NCI-H510A (cell line): ENCODE measurements around the gene SYT17.

ENCODE experiments used
- DNase-seq: peaks from one replicate; lab custom pipeline; 2025; lab: John Stamatoyannopoulos, UW

The SYT17 gene

DNA sequence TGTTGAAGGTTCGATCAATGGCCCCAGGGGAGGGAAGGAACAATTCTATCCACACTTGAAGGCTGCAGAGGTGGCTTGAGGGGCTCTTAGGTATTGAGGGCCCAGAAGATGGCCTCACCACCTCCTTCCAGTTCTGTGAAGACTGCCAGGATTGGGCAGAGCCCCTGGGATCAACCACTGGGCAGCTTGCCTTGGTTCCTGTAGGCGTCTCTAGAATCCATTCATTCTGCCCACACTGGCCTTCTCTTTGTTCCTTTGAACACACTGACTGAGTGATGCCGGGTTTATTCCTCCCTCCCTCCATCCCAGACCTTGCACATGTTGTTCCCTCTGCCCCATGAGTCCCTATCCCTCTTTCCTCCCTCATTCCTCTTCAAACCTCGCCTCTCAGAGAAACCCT lies 50.5 kb downstream of the SYT17 start:
- no peak for DNase-seq

DNA sequence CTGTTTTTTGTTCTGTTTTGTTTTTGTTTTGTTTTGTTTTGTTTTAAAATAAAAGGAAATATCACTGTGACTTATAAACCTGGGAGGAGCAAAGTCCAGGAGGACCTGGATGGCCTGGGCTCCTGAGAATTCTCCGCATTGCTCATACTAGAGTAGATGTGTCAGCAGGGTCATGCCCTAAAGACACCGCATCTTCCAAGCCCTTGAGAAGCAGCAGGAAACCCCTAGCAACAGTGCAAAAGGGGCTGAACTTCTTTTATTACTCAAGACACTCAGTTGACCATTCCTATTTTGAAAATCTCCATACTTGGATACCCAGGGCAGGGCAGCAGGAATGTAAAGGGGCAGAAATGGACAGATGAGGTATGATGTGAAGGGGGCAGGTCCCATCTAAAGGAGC lies 51.8 kb downstream of the SYT17 start:
- no peak for DNase-seq

DNA sequence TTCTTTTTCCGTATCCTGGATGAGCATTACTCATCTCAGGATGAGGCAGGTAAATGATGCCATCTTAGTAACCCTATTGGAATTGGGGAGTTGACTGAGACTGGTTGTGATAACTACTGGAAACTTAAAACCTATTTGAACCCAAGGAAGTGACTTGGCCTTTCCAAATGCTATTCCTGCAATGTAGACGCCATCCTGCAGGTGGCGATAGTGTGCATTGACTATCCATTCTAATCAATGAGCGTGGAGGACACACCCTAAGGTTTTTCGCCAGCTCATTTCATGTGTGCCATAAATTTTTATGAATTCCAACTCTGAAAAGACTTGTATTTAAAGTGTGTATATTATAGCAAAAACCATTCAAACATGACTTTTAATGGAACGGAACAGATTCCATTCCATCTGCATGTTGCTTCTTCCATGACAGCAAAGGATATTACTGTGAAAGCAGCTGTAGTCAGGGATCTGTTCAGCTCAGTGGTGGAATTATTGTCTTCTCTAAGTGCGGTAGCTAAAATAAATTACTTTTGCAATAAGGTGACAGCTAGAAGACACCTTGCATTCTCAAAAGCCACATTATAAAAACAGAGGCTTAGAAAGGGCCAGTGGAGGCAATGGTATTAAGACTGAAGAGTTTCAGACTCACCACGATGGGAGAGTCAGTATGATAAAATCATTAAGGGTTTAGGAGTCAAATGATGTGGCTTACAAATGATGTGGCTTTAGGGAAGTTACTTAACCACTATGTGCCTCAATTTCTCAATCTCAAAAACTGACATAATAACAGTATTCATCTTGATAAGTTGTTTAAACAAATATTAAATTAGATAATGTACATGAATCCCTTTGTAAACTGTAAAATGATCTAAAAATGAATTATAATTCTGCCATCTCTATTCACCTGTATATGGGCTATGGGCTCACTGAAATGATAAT lies 55.5 kb downstream of the SYT17 start:
- no peak for DNase-seq

DNA sequence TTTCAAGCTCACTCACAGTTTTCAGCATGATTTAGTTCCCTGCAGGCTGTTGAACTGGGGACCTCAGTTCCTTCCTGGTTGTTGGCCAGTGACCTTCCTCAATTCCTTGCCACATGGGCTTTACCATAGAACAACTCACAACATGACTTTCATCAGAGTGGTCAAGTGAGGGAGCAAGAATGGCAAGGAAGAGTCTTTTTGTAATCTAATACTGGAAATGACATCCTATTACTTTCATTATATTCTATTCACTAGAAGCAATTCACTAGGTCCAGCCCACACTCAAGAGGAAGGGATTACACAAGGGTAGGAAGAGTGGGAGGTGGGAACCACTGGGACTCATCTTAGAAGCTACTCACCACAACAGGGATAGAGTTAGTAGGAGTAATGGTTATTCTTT lies 57.6 kb downstream of the SYT17 start:
- no peak for DNase-seq

DNA sequence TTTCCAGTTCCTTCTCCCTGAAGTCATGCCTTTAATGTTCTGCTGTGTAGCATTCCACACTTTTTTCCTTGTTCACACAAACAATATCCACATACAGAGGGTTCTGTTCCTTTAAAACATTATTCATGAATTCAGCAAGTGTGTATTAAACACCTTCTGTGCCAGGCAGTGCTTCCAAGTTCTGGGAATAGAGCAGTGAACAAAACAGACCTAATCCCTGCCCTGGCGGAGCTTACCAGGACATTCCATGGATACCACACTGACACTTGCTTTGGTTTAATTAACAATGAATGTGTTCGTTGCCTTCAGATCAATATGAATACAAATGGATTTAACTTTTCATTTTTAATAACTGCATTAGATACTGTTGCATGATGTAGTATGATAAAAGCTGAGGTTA lies 59.6 kb downstream of the SYT17 start:
- DNase-seq: no peak

DNA sequence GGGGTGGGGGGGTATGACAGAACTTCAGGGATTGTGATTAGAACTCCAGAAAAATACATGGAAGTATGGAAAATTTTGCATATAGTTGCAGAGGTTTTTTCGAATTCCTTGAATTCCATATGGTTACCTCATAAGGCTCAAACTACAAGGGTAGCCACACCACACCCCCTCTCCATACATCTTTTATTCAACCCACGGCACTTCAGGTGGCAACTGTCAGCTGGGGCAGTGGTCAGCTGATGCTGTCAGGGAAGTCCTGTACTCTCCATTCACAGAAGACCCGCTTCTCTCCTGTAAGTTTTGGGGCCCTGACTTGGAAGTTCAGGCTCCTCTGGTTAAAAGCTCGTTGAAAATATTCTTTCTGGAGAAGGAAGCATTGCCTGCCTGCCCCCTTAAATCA lies 60.0 kb downstream of the SYT17 start:
- DNase-seq: no peak

DNA sequence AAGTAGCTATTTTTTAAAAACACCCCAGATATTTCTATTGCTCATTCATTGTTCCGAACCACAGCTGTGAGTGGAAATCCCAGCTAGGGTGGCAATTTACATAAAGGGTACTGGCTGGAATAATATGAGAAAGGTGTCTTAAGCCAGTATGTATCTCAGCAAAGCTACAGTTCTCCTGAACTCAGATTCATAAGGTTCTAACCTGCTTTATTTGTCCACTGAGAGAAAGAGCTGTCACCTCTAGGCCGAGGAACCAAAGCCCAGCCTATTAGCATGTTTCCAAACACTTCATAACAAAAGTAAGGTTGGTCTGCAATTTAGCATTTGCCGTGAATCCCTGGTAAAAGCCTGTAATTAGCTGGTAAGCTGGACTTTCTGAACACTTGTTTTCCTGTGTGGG lies 60.5 kb downstream of the SYT17 start:
- DNase-seq: no peak

DNA sequence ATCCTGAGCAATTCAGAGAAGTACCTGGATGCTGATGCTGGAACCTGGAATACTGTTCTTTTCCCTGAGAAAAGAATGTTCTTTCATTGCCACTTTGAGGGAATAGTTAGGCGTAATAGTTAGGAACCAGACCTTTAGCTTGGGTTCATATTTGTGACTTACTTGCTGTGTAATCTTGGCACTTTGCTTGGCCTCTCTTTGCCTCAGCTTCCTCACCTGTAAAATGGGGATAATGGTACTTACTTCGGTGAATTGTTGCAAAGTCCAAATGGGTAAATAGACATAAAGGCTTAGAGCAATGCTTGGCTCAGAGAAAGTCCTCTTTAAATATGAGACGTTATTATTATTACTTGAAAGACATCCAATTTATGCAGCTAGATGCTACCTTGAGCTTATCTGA lies 62.5 kb downstream of the SYT17 start:
- no peak for DNase-seq

DNA sequence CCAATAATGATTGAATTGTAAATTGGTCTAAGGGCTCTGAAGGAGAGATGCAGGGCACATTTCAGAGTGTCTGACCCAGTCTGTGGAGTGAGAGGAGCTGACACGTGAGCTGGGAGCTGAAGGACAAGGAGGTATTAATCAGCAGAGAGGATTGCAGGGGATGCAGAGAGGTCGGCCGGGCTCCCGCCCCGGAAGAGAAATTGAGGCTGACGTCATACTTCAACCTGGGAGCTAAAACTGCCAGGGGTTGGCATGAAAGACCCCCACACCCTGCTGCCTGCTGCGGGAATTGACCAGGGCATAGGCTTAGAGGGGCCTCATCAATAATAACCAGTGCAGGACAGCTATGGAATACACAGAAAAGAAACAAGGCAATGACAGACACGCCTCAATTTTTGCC lies 63.8 kb downstream of the SYT17 start:
- DNase-seq: no peak

DNA sequence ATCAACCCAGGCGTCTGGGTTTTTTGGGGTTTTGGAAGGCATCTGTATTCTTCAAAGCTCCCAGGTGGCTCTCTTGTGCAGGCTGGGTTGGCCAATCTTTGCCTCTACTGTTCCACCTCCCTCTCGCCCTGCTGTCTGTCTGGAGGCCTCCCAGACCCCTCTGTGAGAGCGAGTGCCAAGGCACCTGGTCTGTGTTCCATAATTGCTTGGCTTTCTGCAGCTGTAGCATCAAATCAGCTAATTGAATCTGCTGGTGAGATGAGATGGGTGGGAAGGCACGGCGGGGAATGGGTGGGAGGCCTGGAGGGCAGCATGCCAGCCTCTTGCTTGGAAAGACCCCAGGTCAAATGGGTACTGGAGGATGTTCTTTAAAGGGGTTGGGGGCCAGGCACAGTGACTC lies 64.9 kb downstream of the SYT17 start:
- no peak for DNase-seq

DNA sequence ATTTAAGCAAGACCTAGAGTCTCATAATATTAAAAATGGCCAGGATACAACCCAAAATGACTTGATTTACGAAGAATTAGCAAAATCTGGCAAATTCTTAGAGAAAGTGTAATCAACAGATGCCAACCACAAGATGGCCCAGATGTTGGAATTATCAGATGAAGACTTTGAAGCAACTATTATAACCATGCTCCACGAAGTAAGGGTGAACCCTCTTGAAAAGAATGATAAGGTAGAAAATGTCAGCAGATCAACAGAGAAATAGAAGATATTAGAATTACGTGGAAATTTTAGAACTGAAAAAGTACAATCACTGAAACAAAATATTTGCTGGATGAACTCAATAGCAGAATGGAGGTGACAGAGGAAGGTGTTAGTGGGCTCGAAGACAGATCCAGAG lies 67.4 kb downstream of the SYT17 start:
- DNase-seq: no peak

DNA sequence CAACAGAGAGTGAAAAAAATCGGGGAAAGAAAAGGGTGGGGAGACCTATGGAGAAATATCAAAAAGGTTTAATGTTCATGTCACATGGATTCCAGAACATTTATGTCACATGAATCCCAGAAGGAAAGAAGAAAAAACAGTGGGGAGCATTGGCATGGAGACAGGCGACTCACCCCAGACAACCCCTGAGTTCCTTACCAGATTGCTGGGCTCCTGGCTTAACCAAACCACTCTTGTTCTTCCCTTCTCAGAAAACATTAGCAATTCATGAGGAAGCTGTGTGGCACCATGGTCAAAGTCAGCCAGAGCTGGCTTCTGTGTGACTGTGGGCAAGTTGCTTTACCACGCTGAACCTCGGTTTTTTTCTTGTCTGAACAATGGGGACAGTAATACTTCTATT lies 67.8 kb downstream of the SYT17 start:
- no peak for DNase-seq

DNA sequence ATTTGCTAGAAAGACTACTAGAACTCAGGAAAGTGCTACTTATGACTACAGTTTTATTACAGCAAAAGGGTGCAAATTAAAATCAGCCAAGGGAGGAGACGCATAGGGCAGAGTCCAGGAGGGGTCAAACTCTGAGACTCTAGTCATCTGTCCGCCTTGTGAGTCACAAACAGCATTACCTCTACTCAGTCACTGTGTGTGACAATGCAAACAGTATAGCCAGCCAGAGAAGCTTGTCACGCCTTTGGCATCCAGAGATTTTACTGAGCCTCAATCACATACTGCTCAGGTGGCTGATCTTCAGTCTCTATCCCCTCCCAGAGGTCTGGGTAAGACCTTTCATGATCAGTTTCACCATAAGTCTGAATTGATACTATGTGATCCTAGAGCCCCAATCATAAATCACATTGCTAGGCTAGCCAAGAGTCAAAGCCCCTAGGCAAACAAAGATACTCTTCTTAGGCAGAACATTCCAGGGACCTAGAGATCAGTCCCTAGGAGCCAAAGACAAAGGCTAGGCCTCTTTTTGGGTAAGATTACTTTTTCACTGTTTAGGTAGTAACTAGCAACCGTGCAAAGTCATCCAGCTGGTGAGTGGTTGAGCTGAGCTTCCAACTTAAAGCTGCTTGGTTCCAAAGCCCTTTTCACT lies 68.6 kb downstream of the SYT17 start:
- no peak for DNase-seq

DNA sequence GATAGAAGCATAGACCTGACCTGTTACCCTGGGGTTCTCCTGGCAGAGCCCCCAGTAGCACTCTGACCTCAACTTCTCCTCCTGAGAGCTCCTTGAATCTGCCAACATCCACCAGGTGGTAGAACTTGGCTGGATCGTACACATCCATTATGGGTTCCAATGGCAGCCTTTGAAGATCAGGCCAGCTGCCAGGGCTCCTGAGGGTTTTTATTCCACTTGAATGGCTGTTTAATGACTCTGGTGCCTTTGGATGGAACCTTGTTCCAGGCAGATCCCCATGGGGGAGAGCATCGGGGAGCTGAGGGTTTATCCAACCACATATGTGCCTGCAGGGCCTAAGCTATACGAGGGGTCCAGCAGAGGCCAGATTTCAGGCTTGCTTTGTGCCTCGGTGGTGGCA lies 70.4 kb downstream of the SYT17 start:
- peak; percentile 88 for DNase-seq

DNA sequence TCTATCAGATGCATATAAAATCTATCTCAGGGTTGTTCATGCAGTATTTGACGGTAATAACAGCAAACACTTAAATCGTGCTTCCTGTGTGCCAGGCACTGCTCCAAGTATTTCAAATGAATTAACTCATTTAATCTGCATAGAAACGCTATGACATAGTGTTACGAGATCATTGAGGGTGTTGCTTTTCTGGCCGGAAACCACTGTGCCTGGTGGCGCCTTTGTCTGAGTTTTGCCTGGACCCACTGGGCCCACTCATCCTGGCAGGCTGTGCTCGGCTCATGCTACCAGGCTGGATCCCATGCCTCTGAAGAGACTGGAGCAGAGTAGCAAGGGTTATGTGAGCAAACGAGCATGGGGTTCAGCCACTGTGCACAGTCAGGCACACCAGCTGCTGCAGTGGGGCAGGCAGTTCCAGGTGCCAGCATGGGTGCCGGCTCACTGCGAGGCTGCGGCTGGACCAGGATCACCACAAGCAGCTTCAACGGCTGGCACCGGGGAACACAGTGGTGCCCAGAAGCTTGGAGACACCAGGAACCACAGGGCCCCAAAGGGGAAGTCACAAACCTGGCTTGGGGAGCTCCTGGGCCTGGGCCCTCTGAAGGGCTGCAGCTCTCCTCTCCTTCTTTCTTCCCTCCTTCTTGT lies 71.6 kb downstream of the SYT17 start:
- DNase-seq: no peak

DNA sequence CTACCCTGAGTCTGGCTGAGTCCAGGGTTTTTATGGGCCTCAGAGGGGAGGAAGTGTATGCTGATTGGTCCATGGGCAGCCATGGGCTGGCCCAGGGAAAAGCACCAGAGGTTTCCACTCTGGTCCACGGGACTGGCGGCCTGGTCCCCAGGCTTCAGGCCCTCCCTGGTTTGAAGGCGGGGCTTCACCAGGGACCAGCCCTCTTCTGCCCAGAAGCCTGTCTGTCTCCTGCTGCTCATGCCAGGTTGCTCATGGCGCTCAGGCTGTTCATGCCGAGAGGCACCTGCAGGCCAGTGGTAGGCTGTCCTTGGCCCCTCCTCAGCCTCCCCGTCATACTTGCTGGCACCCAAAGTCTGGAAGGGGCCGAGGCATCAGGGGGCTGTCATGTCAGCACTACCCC lies 72.5 kb downstream of the SYT17 start:
- DNase-seq: no peak

DNA sequence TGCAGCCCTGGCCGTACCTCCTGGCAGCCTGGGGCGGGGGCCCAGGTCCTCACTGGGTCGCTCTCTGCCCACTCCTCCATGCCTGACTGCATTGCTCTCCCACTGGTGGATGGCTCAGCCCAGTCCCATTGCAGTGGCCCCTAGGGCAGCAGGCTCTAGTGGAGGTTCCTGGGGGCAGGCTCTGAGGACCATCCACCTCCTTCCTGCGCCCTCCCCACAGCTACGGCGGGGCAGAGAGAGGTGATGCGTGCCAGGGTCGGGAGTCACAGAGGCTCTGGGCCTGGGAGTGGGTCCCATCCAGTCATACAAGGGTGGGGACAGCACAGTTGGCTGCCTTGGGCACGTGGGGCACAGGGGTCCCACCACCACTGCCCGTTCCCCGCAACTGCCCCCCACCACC lies 73.5 kb downstream of the SYT17 start:
- no peak for DNase-seq

DNA sequence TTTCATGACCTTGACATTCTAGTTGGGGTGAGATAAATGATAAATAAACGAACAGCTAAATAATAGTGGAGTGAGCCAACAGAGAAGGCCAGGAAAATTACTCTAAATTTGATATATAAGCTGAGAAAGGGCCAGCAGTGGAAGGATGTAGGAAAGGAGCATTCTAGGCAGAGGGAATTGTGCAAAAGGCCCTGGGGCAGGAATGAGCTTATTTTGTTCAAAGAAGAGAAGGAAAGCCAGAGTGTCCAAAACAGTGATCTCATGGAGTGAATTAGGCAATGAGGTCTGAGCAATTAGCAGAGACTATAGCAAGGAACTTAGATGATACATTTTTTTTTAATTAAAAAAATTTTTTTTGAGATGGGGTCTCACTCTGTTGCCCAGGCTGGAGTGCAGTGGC lies 74.1 kb downstream of the SYT17 start:
- no peak for DNase-seq

DNA sequence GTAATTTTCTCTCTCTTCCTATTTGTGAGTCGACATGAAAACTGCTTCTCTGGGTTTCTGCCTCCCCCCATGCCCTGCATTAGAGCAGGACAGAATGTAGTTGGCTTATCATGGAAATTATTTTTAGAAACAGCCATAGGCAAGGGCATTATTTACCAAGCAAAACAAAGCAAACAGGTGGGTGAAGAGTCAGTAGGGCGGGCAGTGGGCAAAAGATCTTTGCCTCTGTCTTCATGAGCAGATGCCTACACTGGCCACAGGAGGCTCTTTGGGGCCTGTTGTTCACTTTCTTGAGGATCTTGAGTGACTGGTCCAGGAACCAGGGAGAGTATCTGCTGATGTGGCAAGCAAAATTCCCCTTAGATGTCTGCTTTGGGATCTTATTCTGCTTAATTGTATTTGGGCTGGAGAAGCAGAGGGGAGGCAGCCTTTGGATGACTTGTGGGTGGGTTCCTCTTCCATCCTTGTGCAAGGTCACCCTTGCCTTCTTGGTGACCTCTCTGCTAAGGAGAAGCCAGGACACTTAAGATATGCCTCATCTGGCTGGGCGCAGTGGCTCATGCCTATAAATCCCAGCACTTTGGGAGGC lies 75.0 kb downstream of the SYT17 start:
- DNase-seq: peak; percentile 48

DNA sequence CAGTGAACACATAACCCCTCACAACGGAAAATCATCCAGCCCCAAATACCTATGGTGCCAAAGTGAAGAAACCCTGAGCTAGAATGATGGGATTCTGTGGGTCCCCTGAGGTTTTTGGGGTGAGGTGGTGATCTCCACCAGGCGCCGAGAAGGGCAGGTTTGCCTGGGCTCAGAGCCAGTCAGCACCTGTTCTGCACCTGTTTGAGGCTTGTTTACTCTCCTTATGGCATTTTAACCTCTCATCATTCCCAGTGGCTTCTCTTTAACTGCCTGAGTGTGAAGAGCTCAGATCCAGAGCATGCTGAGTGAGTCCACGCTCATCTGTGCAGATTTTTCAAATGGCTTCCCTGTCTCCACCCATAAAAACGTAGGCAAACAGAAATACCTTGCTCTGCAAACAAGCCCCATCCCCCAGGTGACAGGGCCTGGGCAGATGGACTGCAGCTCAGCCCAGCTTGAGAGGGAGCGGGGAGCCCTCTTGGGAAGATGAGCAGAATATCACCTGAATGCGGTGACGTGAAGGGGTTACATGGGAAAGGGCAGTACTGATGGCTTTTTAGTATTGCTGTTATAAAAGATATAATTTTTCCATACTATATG lies 77.4 kb downstream of the SYT17 start:
- peak; percentile 100 for DNase-seq

DNA sequence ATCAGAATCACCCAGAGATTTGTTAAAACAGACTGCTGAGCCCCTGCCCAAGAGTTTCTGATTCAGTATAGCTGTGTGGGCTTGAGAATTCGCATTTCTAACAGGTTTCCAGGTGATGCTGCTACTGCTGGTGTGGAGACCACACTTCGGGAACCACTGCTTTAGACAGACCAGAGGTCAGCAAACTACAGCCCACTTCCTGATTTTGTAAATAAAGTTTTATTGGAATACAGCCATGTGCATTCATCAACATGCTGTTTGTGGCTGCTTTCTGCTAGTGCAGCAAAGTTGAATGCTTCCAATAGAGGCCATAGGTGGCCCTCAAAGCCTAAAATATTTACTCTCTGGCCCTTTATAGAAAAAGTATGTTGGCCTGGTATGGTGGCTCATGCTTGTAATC lies 84.9 kb downstream of the SYT17 start:
- DNase-seq: no peak

DNA sequence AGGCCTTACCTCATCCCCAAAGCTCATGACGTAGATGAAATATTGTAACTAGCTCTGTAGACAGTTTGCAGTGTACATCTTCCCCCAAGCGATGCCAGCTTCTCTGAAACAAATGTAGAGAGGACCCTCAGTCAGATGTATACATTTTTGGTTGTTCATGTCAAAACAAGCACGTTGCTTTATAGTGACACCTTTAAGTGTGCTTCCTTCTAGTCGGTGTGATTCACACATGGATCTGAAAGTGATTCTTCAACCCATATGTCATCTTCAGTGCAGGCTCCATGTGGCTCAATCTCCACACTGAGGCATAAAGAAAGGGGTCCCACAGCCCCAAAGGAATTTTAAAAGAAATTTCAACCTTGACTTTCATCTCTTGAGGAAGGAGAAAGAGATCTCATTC lies 86.6 kb downstream of the SYT17 start:
- no peak for DNase-seq
